Liver (tissue), 9 donors: ENCODE data around the gene RASAL2. TPM values are rescaled to one million over a fixed set of nuclear protein-coding genes. Genes with fewer than 3 reads are reported as not detected.

Source experiments
- DNase-seq: peaks from one replicate; pipeline ENCODE4 v3.0.0-alpha.2; 2017; ENCODE audit warnings: low spot score
- H3K27ac ChIP-seq, 2 donors: one replicate each; pipeline ENCODE4 v1.7.0; 2013; ENCODE audit warnings: inconsistent platforms in 2 of 2, low read length in 2 of 2, control low read depth in 1 of 2, low read depth in 1 of 2, mild to moderate bottlenecking in 1 of 2
- H3K27me3 ChIP-seq, 4 donors: one replicate each; pipeline versions ENCODE4 v1.6.1 to v1.7.0; 2013; ENCODE audit warnings: low read length in 3 of 4, inconsistent platforms in 1 of 4, mild to moderate bottlenecking in 1 of 4, moderate library complexity in 1 of 4; ENCODE audit not compliant: control insufficient read depth in 4 of 4, insufficient read depth in 4 of 4
- H3K36me3 ChIP-seq, 4 donors: one replicate each; pipeline versions ENCODE4 v1.6.1 to v1.7.0; 2013; ENCODE audit warnings: low read length in 3 of 4, mild to moderate bottlenecking in 3 of 4, low read depth in 1 of 4, moderate library complexity in 1 of 4; ENCODE audit not compliant: control insufficient read depth in 4 of 4, insufficient read depth in 3 of 4
- H3K4me1 ChIP-seq, 4 donors: one replicate each; pipeline versions ENCODE4 v1.6.1 to v1.7.0; 2013; ENCODE audit warnings: low read length in 3 of 4, mild to moderate bottlenecking in 3 of 4, moderate library complexity in 1 of 4; ENCODE audit not compliant: control insufficient read depth in 4 of 4, insufficient read depth in 4 of 4
- H3K4me3 ChIP-seq, 3 donors: one replicate each; pipeline versions ENCODE4 v1.6.1 to v1.7.0; 2013; ENCODE audit warnings: low read length in 3 of 3, control low read depth in 1 of 3, low read depth in 1 of 3, mild to moderate bottlenecking in 1 of 3
- H3K9ac ChIP-seq, 2 donors: one replicate each; pipeline ENCODE4 v1.7.0; 2013; ENCODE audit warnings: low read length in 2 of 2, mild to moderate bottlenecking in 2 of 2, moderate library complexity in 2 of 2, control low read depth in 1 of 2, low read depth in 1 of 2
- H3K9me3 ChIP-seq, 4 donors: one replicate each; pipeline versions ENCODE4 v1.6.1 to v1.7.0; 2013; ENCODE audit warnings: low read length in 3 of 4; ENCODE audit not compliant: control insufficient read depth in 4 of 4
- EGR1 ChIP-seq, 2 donors: IDR thresholded peaks; 2 replicates each; pipeline ENCODE4 v1.6.1; 2016 to 2018; ENCODE audit warnings: antibody characterized with exemption in 2 of 2, low read depth in 2 of 2
- FOXA1 ChIP-seq: IDR thresholded peaks from 2 replicates; pipeline ENCODE4 v1.6.1; 2016; ENCODE audit warnings: antibody characterized with exemption
- FOXA2 ChIP-seq: IDR thresholded peaks from 2 replicates; pipeline ENCODE4 v1.6.1; 2016; ENCODE audit warnings: antibody characterized with exemption
- HNF4A ChIP-seq, 2 donors: conservative IDR thresholded peaks; 2 replicates each; pipeline ENCODE4 v1.6.1; 2016; ENCODE audit warnings: antibody characterized with exemption in 2 of 2, mild to moderate bottlenecking in 2 of 2
- JUND ChIP-seq, 2 donors: IDR thresholded peaks; 2 replicates each; pipeline ENCODE4 v1.6.1; 2016; ENCODE audit warnings: antibody characterized with exemption in 2 of 2
- RAD21 ChIP-seq, 2 donors: IDR thresholded peaks; 2 replicates each; pipeline ENCODE4 v1.6.1; 2016; ENCODE audit warnings: antibody characterized with exemption in 2 of 2, mild to moderate bottlenecking in 2 of 2
- SP1 ChIP-seq: IDR thresholded peaks from 2 replicates; pipeline ENCODE4 v1.6.1; 2018; ENCODE audit warnings: antibody characterized with exemption, mild to moderate bottlenecking
- TAF1 ChIP-seq: conservative IDR thresholded peaks from 2 replicates; pipeline ENCODE4 v1.6.1; 2016; ENCODE audit warnings: antibody characterized with exemption, mild to moderate bottlenecking
- YY1 ChIP-seq: IDR thresholded peaks from 2 replicates; pipeline ENCODE4 v1.6.1; 2016; ENCODE audit warnings: antibody characterized with exemption, mild to moderate bottlenecking
- WGBS: extraction: QIAGEN DNeasy Blood & Tissue Kit; methylation state at CpG from one replicate; pipeline ENCODE4 v1.1.7; 2013; 5-methylcytosine and 5-hydroxymethylcytosine counted together
- polyA plus RNA-seq, 2 donors: library from polyadenylated mRNA; stranded (reverse) in 1 of 2; unstranded in 1 of 2; fragments of 200-250 nt in 1 of 2; fragments of >200 nt in 1 of 2; fragmentation: Nextera tagmentation in 1 of 2; extraction: Ambion mirVana in 1 of 2; gene quantifications; one replicate each; pipeline versions ENCODE4 v1.2.1 to v1.2.3, GENCODE V29; 2013 to 2015
- total RNA-seq, 2 donors: library from RNA; depleted of rRNA; stranded (reverse); fragments of >200 nt; gene quantifications; one replicate each; pipeline ENCODE4 v1.2.3, GENCODE V29; 2014
- TF ChIP-seq, protein P1 (sequence below): fragments of 150-350 bp; IDR thresholded peaks from 2 replicates; pipeline ENCODE4 v1.5.1; 2017; ENCODE audit warnings: improper control_type of control experiment, low read depth, low read length; ENCODE audit not compliant: missing input control
- TF ChIP-seq, protein P2 (sequence below): IDR thresholded peaks from 2 replicates; pipeline ENCODE4 v1.6.1; 2016; ENCODE audit warnings: antibody characterized with exemption, mild to moderate bottlenecking
- TF ChIP-seq, protein P3 (sequence below): IDR thresholded peaks from 2 replicates; pipeline ENCODE4 v1.6.1; 2016; ENCODE audit warnings: antibody characterized with exemption
- TF ChIP-seq, protein P4 (sequence below): IDR thresholded peaks from 2 replicates; pipeline ENCODE4 v1.6.1; 2016; ENCODE audit warnings: antibody characterized with exemption
- donor health status: healthy.
- donor health status: healthy.
- donor health status: healthy.
- donor health status: healthy.
- donor health status: healthy.

RASAL2 gene
- total and polyA plus RNA-seq, 4 donors, result 1.8 to 8.1 (median 4.1) TPM

DNA sequence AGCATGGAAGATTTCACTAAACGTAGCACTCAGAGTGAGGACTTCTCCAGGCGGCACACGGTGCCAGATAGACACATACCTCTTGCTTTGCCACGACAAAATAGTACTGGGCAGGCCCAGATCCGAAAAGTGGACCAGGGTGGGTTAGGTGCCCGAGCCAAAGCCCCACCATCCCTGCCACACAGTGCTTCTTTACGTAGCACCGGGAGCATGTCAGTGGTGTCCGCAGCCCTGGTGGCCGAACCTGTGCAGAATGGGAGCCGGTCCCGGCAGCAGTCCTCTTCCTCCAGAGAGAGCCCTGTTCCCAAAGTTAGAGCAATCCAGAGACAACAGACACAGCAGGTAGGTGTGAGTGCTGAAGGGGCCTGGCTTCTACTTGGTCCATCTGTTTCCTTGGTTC lies 364.3 kb downstream of the RASAL2 start:
- 95% methylated on average over 12 of the region's 12 CpGs for WGBS
- H3K4me1 ChIP-seq, result no peaks in the 10 kb centered on the region

DNA sequence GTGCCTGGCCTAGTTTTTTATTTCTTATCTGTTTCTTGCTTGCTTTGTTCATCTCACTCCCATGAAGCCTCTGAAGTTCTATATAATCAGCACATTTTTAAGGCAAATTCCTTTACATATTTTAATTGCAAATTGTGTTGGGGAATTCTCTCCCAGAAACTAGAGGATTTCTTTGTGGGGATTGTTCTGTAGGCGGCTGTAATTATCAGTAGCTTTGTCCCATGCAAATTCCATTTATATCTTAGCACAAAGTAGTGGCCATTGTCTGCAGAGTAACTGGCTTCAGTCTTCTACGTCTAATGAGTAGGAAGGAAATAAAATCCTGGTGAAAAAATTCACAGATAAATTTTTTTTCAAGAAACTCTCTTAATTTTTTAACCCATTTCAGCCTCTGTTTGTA lies 367.2 kb downstream of the RASAL2 start:
- no peaks in the 10 kb centered on the region for H3K9me3 ChIP-seq
- no peaks in the 10 kb centered on the region for H3K4me1 ChIP-seq
- 80% methylated on average over 2 of the region's 2 CpGs for WGBS
- no peak overlapping the region for H3K4me3 ChIP-seq
- no peak overlapping the region for H3K9ac ChIP-seq
- H3K36me3 ChIP-seq, result peaks cover 4 to 10% (median 8%) of the 10 kb centered on the region in 4 donors
- DNase-seq, result no peak
- no peaks in the 10 kb centered on the region for H3K27me3 ChIP-seq
- H3K27ac ChIP-seq, result no peak overlapping the region
- TF ChIP-seq RAD21 (IDR thresholded peaks at IDR 0.05) (no peak), SP1 (no peak), EGR1 (IDR thresholded peaks at IDR 0.05; ENCODE audit: low read depth in 2 of 2) (no peak), YY1 (no peak), FOXA2 (no peak), TAF1 (no peak)
- TF ChIP-seq, protein P1, sequence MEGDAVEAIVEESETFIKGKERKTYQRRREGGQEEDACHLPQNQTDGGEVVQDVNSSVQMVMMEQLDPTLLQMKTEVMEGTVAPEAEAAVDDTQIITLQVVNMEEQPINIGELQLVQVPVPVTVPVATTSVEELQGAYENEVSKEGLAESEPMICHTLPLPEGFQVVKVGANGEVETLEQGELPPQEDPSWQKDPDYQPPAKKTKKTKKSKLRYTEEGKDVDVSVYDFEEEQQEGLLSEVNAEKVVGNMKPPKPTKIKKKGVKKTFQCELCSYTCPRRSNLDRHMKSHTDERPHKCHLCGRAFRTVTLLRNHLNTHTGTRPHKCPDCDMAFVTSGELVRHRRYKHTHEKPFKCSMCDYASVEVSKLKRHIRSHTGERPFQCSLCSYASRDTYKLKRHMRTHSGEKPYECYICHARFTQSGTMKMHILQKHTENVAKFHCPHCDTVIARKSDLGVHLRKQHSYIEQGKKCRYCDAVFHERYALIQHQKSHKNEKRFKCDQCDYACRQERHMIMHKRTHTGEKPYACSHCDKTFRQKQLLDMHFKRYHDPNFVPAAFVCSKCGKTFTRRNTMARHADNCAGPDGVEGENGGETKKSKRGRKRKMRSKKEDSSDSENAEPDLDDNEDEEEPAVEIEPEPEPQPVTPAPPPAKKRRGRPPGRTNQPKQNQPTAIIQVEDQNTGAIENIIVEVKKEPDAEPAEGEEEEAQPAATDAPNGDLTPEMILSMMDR, result no peak
- TF ChIP-seq, protein P2, sequence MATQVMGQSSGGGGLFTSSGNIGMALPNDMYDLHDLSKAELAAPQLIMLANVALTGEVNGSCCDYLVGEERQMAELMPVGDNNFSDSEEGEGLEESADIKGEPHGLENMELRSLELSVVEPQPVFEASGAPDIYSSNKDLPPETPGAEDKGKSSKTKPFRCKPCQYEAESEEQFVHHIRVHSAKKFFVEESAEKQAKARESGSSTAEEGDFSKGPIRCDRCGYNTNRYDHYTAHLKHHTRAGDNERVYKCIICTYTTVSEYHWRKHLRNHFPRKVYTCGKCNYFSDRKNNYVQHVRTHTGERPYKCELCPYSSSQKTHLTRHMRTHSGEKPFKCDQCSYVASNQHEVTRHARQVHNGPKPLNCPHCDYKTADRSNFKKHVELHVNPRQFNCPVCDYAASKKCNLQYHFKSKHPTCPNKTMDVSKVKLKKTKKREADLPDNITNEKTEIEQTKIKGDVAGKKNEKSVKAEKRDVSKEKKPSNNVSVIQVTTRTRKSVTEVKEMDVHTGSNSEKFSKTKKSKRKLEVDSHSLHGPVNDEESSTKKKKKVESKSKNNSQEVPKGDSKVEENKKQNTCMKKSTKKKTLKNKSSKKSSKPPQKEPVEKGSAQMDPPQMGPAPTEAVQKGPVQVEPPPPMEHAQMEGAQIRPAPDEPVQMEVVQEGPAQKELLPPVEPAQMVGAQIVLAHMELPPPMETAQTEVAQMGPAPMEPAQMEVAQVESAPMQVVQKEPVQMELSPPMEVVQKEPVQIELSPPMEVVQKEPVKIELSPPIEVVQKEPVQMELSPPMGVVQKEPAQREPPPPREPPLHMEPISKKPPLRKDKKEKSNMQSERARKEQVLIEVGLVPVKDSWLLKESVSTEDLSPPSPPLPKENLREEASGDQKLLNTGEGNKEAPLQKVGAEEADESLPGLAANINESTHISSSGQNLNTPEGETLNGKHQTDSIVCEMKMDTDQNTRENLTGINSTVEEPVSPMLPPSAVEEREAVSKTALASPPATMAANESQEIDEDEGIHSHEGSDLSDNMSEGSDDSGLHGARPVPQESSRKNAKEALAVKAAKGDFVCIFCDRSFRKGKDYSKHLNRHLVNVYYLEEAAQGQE, result no peak

More for the DNA sequence above, 364.3 kb downstream of the RASAL2 start:
- H3K9ac ChIP-seq, result no peak overlapping the region
- no peaks in the 10 kb centered on the region for H3K27me3 ChIP-seq
- H3K9me3 ChIP-seq, result no peaks in the 10 kb centered on the region
- H3K36me3 ChIP-seq, result peaks cover 3 to 10% (median 7%) of the 10 kb centered on the region in 4 donors
- no peak for TF ChIP-seq EGR1 (IDR thresholded peaks at IDR 0.05; ENCODE audit: low read depth in 2 of 2)
- TF ChIP-seq JUND (IDR thresholded peaks at IDR 0.05), result no peak
- no peak for TF ChIP-seq SP1
- TF ChIP-seq, protein P3, sequence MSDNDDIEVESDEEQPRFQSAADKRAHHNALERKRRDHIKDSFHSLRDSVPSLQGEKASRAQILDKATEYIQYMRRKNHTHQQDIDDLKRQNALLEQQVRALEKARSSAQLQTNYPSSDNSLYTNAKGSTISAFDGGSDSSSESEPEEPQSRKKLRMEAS, result no peak
- no peak for TF ChIP-seq HNF4A (conservative IDR thresholded peaks at IDR 0.05)
- TF ChIP-seq, protein P4, sequence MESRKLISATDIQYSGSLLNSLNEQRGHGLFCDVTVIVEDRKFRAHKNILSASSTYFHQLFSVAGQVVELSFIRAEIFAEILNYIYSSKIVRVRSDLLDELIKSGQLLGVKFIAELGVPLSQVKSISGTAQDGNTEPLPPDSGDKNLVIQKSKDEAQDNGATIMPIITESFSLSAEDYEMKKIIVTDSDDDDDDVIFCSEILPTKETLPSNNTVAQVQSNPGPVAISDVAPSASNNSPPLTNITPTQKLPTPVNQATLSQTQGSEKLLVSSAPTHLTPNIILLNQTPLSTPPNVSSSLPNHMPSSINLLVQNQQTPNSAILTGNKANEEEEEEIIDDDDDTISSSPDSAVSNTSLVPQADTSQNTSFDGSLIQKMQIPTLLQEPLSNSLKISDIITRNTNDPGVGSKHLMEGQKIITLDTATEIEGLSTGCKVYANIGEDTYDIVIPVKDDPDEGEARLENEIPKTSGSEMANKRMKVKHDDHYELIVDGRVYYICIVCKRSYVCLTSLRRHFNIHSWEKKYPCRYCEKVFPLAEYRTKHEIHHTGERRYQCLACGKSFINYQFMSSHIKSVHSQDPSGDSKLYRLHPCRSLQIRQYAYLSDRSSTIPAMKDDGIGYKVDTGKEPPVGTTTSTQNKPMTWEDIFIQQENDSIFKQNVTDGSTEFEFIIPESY, result no peak
- TF ChIP-seq FOXA2, result no peak
- TF ChIP-seq, protein P1, result no peak
- TF ChIP-seq, protein P2, result no peak
- no peak for TF ChIP-seq FOXA1
- no peak overlapping the region for H3K27ac ChIP-seq
- no peak for DNase-seq
- H3K4me3 ChIP-seq, result no peak overlapping the region
